Eye (tissue), 1 donor: ENCODE measurements around the gene CD248.
A peak's percentile ranks its signal among the peaks of the same experiment; 100 is the strongest.
"Not testable (repeated sequence)": the region's sequence is repeated elsewhere in the genome, so short reads cannot be mapped to it uniquely, and the experiment has no call there.

Experiments
- DNase-seq: peaks from one replicate; pipeline ENCODE4 v3.0.0-alpha.2; 2015

Gene CD248

GRCh38 chr11:66287211-66287888 is 29.5 kb downstream of the CD248 start:
- DNase-seq, result no peak

GRCh38 chr11:66286699-66287098 is 30.1 kb downstream of the CD248 start:
- no peak for DNase-seq

DNA sequence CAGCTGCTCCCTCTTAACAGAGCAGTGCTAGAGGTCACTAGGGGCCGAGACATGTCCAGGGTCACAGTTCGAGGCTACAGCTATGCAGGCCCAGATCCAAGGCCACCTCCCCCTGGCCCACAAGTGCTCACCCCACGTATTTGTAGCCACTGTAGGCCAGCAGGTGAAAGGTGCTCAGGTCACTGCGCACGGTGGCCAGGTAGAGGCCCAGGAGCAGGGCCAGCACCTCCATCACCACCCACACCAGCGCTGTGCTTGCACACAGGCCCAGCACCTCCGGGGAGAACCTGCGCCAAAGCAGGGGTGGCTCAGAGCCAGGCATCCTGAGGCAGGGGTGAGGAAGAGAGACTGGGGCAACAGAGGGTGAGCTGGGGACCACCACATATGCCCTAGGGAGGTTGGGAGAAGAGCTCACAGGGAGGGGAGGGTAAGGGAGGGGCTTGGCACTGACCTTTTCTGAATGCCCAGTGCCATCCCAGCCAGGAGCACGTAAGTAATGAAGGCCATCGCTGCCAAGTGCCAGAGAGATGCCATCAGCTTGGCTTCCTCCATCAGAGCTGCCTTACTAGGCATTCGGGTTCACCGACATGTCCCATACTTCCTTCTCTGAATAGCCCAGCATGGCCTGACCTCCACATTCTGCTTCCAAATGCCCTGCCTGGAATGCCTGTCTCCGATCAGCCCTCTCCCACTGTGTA is 31.4 kb downstream of the CD248 start:
- DNase-seq, result no peak

DNA sequence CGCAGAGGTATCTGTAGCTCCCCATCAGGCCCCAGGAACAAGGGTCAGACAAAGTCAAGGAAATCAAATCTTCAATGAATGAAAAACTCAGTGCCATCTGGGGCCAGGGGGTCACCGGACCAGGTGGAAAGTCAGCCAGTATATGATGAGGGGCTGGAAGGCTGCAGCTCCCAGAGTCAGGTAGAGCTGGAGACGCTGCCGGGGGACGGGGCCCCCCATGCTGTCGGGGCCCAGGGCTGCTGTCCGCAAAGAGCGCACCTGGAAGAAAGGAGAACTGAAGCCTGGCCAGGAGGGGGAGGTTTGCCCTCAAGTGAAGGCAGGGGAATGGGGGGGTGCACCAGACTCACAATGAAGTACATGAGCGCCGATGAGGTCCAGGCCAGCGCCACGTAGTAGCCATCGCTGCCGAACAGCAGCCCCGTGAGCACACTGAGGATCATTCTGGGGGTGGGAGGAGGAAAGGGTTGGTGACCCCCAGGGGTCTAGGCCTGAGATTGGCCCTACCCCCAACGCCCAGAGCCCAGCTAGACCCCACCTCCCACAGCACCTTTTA is 32.2 kb downstream of the CD248 start:
- DNase-seq, result no peak

GRCh38 chr11:66283461-66284105 is 33.3 kb downstream of the CD248 start:
- DNase-seq, result no peak

- peak; percentile 99 for DNase-seq
These were observed 34.1 kb downstream of the CD248 start for GRCh38 chr11:66282468-66283455.

- no peak for DNase-seq
These were observed 34.9 kb downstream of the CD248 start for GRCh38 chr11:66281776-66282467.

DNA sequence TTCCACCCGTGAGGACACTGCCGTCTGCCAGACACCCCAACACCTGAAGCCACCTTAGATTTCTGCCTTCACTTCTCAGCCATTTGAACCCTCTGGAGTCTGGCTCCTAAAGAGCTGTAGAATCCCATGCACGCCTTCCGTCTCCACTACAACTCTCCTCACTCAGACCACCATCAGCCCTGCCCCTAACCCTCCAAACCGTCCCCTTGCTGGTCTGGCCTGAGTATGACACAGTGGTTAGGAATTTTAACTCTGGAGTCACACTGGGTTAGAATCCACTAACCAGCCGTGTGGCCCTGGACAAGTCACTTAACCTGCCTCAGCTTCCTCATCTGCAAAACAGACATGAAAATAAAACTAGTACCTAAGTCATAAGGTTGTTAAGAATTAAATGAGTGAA is 35.8 kb downstream of the CD248 start:
- peak; percentile 28 for DNase-seq

- peak; percentile 81 for DNase-seq
These were observed 36.4 kb downstream of the CD248 start for GRCh38 chr11:66280428-66280827.

GRCh38 chr11:66279092-66279734 is 37.6 kb downstream of the CD248 start:
- peak; percentile 22 for DNase-seq

GRCh38 chr11:66278363-66279091 is 38.3 kb downstream of the CD248 start:
- DNase-seq, result peak; percentile 49

DNA sequence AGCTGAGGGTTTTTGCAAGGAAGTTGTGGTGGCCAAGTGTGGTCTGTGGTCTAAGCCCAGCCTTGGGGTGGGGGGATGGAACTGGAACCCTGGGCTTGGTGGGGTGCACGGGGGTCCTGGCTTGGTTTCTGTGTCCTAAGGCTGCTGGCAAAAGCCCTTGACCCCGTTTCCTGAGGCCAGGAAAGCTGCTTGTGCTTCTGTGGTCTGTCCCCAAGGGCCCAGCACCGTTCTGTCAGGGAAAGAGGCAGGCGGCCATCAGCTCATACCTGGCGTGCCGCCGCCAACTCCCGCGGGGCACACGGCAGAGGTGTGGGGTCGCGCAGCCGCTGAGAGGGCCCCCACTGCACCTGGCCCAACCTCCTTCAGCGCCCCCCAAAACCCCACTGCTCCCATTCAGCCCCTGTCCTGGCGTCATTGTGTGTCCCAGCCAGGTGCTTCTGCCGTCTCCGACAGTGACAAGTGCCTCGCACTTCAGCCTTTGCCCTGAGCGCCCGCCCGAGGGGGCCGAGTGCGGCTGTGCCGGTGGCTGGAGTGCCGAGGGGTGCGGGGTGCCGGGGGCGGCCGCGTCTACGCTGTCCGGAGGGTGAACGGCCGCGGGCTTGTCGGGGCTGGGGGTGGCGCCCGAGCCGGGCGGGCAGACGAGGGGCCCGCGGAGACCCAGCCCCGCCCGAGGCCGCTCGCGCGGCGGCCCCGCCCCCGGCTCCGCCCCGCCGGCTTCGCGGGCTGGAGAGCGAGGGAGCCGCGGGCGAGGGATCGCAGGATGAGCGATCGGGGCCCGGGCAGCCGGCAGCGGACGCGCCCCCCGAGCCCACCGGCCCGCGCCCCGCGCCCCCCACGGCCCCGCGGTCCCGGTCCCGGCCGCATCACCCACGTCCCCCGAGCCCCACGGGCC is 39.1 kb downstream of the CD248 start, which contains the start of gene CNIH2:
Gene CNIH2 (plus strand): TSS at position 705 of the 892 bp plus-strand sequence. CDS start 282 bp downstream, outside the sequence.
- DNase-seq, result peak; percentile 75

- not testable (repeated sequence) for DNase-seq
These were observed 39.8 kb downstream of the CD248 start for GRCh38 chr11:66277064-66277463.

GRCh38 chr11:66276619-66277018 is 40.2 kb downstream of the CD248 start:
- not testable (repeated sequence) for DNase-seq

- DNase-seq, result no peak
These were observed 40.7 kb downstream of the CD248 start for GRCh38 chr11:66275984-66276612.

GRCh38 chr11:66275396-66275795 is 41.4 kb downstream of the CD248 start:
- DNase-seq, result no peak

GRCh38 chr11:66274219-66274618 is 42.6 kb downstream of the CD248 start:
- no peak for DNase-seq

DNA sequence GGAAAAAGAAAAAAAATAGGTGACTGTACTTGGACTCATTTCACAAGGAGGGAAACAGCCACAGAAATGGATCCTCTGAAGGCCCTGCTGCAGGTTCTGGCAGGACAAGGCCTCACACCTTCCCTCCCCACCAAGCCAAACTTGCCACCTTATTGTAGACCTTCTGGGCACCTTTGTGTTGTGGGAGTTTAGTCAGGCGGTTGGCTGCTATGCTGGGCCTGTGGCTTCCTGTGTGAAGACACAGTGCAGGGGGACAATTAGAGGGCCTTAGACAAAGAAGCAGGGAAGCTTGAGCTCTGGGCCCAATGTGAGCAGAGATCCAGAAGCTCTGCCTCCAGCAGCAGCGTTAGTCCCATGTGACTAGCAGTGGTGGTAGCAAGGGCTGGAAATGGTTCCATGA is 44.2 kb downstream of the CD248 start:
- DNase-seq, result no peak

DNA sequence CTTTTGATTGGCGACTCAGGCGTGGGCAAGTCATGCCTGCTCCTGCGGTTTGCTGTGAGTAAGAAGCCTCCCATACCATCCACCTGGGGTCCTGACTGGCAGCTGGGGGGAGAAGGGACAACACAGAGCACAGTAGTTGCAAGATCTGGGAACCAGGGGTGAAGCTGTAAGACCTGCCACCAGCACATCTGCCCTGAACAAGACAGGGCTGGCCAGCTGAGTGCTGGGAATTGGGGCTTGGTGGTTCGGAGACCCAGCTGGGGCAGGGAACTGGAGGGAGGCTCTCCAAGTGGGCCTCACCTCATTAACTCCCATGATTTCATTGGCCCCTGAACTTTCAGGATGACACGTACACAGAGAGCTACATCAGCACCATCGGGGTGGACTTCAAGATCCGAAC is 45.0 kb downstream of the CD248 start:
- no peak for DNase-seq
